VCaP (cell line): ENCODE results near the gene JMJD7.

Source experiments
- H3K27ac ChIP-seq: fragments of 450-650 bp; 2 replicates; pipeline ENCODE4 v1.5.1; 2017
- TF ChIP-seq, protein P1 (sequence below): fragments of 450-650 bp; conservative IDR thresholded peaks from 2 replicates; pipeline ENCODE4 v1.5.1; 2017; ENCODE audit warnings: mild to moderate bottlenecking, moderate library complexity

Gene JMJD7

DNA sequence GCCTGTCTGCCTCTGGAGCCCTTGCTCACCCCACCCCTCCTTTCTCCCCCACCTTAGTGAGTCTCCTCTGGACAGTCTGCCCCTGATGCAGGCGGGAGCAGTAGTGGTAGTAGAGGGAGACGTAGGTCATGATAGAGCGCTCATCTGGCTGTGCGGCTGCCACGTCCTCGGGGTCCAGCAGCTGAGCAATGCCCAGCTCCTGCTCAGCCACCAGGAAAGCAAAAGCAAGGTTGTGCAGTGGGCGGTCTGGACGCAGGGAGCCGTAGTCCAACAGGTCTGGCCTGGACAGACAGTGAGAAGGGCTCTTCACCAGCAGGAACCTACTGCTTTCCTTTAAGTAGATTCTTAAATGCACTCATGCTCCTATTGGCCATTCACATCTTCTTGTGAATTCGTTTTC, 59.3 kb downstream of the JMJD7 start:
- TF ChIP-seq, protein P1, sequence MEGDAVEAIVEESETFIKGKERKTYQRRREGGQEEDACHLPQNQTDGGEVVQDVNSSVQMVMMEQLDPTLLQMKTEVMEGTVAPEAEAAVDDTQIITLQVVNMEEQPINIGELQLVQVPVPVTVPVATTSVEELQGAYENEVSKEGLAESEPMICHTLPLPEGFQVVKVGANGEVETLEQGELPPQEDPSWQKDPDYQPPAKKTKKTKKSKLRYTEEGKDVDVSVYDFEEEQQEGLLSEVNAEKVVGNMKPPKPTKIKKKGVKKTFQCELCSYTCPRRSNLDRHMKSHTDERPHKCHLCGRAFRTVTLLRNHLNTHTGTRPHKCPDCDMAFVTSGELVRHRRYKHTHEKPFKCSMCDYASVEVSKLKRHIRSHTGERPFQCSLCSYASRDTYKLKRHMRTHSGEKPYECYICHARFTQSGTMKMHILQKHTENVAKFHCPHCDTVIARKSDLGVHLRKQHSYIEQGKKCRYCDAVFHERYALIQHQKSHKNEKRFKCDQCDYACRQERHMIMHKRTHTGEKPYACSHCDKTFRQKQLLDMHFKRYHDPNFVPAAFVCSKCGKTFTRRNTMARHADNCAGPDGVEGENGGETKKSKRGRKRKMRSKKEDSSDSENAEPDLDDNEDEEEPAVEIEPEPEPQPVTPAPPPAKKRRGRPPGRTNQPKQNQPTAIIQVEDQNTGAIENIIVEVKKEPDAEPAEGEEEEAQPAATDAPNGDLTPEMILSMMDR, result no peak
- no peak overlapping the region for H3K27ac ChIP-seq
